Activated T-helper 1 cell treated with anti-CD3 and anti-CD28 coated beads, Interleukin-12 subunit alpha, Interleukin-12 subunit beta, Interleukin-2, Interleukin-4 antibody, amounts not matched to agents 30 ng/mL and 10 ng/mL and 1 ng/mL, durations not matched to agents 14 hours and 24 hours and 36 hours (primary cell): ENCODE results near the gene CCL4L2. TPM values are rescaled to one million over a fixed set of nuclear protein-coding genes. Genes with fewer than 3 reads are reported as not detected.
"Not testable (repeated sequence)": the region's sequence is repeated elsewhere in the genome, so short reads cannot be mapped to it uniquely, and the experiment has no call there.

Source experiments
- DNase-seq: peaks from one replicate; pipeline ENCODE4 v3.0.0; 2021; ENCODE audit warnings: low spot score
- H3K27ac Mint-ChIP-seq: one replicate; pipeline ENCODE4 v1.8.0; 2021; ENCODE audit warnings: mild to moderate bottlenecking, mixed read lengths
- H3K27me3 Mint-ChIP-seq: one replicate; pipeline ENCODE4 v1.8.0; 2022; ENCODE audit warnings: mild to moderate bottlenecking, moderate library complexity, mixed read lengths; ENCODE audit not compliant: insufficient read depth
- H3K36me3 Mint-ChIP-seq: one replicate; pipeline ENCODE4 v1.8.0; 2021; ENCODE audit warnings: low read depth, mixed read lengths
- H3K4me1 Mint-ChIP-seq: one replicate; pipeline ENCODE4 v1.8.0; 2021; ENCODE audit warnings: low read depth, mixed read lengths
- H3K4me3 Mint-ChIP-seq: one replicate; pipeline ENCODE4 v1.8.0; 2021; ENCODE audit warnings: mild to moderate bottlenecking, moderate library complexity, mixed read lengths
- H3K9me3 Mint-ChIP-seq: one replicate; pipeline ENCODE4 v1.8.0; 2021; ENCODE audit warnings: mixed read lengths
- intact Hi-C: fragments of 100-400 bp; cut with micrococcal nuclease; formaldehyde crosslinking; loops from one replicate; pipeline ENCODE4 v1.15.1; 2024
- total RNA-seq: library from RNA; stranded (reverse); gene quantifications from 2 replicates; pipeline ENCODE4 v1.2.3, GENCODE V29; 2022

The CCL4L2 gene
- total RNA-seq, 1 donor from 2014 or later: 48.4 TPM

- H3K9me3 Mint-ChIP-seq, H3K27me3 Mint-ChIP-seq, H3K4me1 Mint-ChIP-seq, DNase-seq, H3K36me3 Mint-ChIP-seq, H3K4me3 Mint-ChIP-seq, H3K27ac Mint-ChIP-seq, intact Hi-C loops: not testable (repeated sequence)
These were observed 8.7 kb downstream of the CCL4L2 start for GRCh38 chr17:36219556-36219955.

DNA sequence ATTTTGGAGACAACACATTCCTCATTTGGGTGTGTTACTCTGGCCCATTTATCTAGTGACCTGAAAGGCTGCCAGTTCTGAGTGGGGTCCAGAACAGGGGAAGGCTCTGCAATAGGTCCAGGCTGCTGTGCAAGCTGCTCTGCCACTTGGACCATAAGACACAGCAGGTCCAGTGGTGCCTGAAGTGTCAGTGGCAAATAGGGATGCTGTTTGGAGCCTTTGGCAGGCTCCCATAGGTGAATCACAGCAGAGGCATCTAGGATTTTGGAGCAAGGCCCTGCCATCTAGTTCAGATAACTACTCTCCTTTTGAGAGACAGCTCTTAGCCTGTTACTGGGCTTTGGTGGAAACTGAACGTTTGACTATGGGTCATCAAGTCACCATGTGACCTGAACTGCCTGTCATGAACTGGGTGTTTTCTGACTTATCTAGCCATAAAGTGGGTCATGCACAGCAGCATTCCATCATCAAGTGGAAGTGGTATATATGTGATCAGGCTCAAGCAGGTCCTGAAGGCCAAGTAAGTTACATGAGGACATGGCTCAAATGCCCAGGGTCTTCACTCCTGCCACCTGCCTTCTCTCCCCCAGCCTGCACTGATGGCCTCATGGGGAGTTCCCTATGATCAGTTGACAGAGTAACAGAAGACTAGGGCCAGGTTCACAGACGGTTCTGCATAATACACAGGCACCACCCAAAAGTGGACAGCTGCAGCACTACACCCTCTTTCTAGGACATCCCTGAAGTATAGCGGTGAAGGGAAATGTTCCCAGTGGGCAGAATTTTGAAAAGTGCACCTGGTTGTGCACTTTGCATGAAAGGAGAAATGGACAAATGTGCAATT lies 10.1 kb downstream of the CCL4L2 start:
- H3K27me3 Mint-ChIP-seq, H3K4me3 Mint-ChIP-seq, H3K4me1 Mint-ChIP-seq, intact Hi-C loops, H3K27ac Mint-ChIP-seq, H3K9me3 Mint-ChIP-seq, H3K36me3 Mint-ChIP-seq, DNase-seq: not testable (repeated sequence)

- DNase-seq, H3K4me3 Mint-ChIP-seq, H3K27ac Mint-ChIP-seq, H3K27me3 Mint-ChIP-seq, H3K36me3 Mint-ChIP-seq, H3K9me3 Mint-ChIP-seq, intact Hi-C loops, H3K4me1 Mint-ChIP-seq: not testable (repeated sequence)
These were observed 10.8 kb downstream of the CCL4L2 start for GRCh38 chr17:36221581-36222100.

DNA sequence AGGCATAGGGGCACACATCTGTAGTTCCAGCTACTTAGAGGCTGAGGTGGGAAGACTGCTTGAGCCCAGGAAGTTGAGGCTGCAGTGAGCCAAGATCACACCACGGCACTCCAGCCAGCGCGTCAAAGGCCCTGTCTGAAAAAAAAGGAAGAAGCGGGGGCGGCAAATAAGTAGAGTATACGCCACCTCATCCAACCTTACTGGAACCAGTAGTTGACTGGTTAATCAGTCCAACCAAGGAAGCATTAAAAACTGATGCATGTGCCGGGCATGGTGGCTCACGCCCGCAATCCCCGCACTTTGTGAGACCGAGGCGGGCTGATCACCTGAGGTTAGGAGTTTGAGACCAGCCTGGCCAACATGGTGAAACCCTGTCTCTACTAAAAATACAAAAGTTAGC lies 12.1 kb downstream of the CCL4L2 start:
- H3K9me3 Mint-ChIP-seq, H3K27ac Mint-ChIP-seq, H3K4me1 Mint-ChIP-seq, H3K4me3 Mint-ChIP-seq, H3K27me3 Mint-ChIP-seq, DNase-seq, intact Hi-C loops, H3K36me3 Mint-ChIP-seq: not testable (repeated sequence)

DNA sequence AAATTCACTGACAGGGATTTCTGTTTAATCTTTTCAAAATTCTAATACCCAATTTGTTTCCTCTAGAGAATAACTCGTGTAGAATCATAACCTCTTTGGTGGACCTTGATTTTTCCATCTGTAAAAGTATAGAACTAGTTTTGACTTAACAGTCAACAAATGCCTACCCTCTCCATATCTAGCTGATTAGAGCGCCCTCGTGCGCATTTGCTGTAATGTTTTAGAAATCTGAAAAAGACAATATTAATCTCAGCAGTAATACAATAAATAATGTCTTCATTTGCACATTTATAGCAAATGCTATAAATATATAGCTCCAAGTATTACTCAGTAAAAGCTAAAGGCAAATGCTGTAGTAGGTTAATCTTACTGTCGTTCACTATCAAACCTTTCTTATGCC lies 18.8 kb downstream of the CCL4L2 start:
- H3K27ac Mint-ChIP-seq, H3K27me3 Mint-ChIP-seq, H3K4me3 Mint-ChIP-seq, intact Hi-C loops, H3K9me3 Mint-ChIP-seq, H3K4me1 Mint-ChIP-seq, H3K36me3 Mint-ChIP-seq, DNase-seq: not testable (repeated sequence)

DNA sequence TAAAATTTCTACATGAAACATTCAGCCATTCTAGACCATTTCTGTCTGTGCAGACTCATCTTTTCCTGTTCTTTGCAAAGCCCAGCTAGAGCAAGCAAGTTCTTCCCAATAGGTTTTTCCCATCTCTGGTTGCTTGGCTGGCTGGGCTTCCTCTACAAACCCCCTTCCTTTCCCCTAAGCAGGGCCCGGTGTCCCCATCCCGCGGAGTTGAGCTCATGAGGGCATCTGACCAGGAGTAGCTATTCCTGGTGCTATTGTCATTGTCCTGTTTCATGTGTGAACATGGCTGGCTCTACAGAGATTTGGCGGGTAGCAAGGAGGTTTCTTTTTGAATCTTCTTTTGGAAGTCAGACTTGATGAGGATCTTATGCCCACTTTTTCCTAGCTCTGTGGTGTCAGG lies 31.2 kb downstream of the CCL4L2 start:
- intact Hi-C loops, H3K36me3 Mint-ChIP-seq, H3K4me1 Mint-ChIP-seq, DNase-seq, H3K27ac Mint-ChIP-seq, H3K9me3 Mint-ChIP-seq, H3K4me3 Mint-ChIP-seq, H3K27me3 Mint-ChIP-seq: not testable (repeated sequence)

Other genes with a start within 250 kb of the CCL4L2 start
- not detected in 2 replicates for gene CCL16, start 229.6 kb upstream of the CCL4L2 start, total RNA-seq
- not detected in 2 replicates for gene CCL14, start 224.3 kb upstream of the CCL4L2 start, total RNA-seq
- not detected in 2 replicates for gene CCL15, start 209.5 kb upstream of the CCL4L2 start, total RNA-seq
- not detected in 2 replicates for gene CCL23, start 193.1 kb upstream of the CCL4L2 start, total RNA-seq
- gene CCL18, start 146.8 kb upstream of the CCL4L2 start, total RNA-seq: not detected in 2 replicates
- 1,244 and 1,261 TPM in 2 replicates for gene CCL3, start 120.9 kb upstream of the CCL4L2 start, total RNA-seq
- gene CCL4, start 107.2 kb upstream of the CCL4L2 start, total RNA-seq: 1,230 and 1,243 TPM in 2 replicates
- 7.1 and 9.1 TPM in 2 replicates for gene TBC1D3B, start 34.4 kb upstream of the CCL4L2 start, total RNA-seq
- gene CCL3L1, start 14.3 kb upstream of the CCL4L2 start, total RNA-seq: 15.8 and 21.2 TPM in 2 replicates
- gene TBC1D3I, start 53.5 kb downstream of the CCL4L2 start, total RNA-seq: 0.36 and 1.7 TPM in 2 replicates
- not detected in 2 replicates for gene TBC1D3G, start 112.8 kb downstream of the CCL4L2 start, total RNA-seq
- gene TBC1D3H, start 177.4 kb downstream of the CCL4L2 start, total RNA-seq: not detected in 2 replicates